ENCODE measurements around the gene GLB1L2. TPM values are rescaled to one million over a fixed set of nuclear protein-coding genes. Genes with fewer than 3 reads are reported as not detected.

The GLB1L2 gene
- total RNA-seq, 4 donors from 2014 or later = 13.4 to 31.6 (median 25.8) TPM

DNA sequence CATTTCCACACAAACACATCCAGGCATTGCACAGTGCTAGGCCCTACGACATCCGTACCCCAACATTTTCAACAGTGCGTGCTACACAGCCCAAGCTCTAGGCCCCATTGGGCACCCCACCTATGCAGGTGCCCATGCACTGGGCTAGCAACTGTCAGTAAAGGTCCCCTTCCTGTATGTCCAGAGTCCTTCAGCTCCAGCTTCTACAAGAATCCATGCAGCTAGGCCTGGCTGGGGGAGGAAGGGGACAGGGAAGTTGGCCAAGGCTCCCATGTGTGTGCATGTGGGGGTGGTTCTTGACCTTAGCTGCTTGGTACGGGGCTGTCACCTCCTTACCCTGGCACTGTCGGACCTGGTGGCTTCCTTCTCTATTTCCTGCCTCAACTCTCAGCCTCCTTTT lies 79.0 kb downstream of the GLB1L2 start:
- DNase-seq = no peak
- Histone ChIP-seq H3K4me1 (peaks cover 13 to 18% of the 10 kb centered on the region in 2 donors), H3K4me3 (replicated peaks in 1 of 3) (no peak overlapping the region), H3K27ac (no peak overlapping the region), H3K36me3 (no peaks in the 10 kb centered on the region), H3K9me3 (no peaks in the 10 kb centered on the region), H3K27me3 (no peaks in the 10 kb centered on the region)
- intact Hi-C loops (cut with DNase I) = no loop called here
- WGBS, 2 donors = 82% methylated on average over 5 of the region's 5 CpGs
- TF ChIP-seq, protein P1, sequence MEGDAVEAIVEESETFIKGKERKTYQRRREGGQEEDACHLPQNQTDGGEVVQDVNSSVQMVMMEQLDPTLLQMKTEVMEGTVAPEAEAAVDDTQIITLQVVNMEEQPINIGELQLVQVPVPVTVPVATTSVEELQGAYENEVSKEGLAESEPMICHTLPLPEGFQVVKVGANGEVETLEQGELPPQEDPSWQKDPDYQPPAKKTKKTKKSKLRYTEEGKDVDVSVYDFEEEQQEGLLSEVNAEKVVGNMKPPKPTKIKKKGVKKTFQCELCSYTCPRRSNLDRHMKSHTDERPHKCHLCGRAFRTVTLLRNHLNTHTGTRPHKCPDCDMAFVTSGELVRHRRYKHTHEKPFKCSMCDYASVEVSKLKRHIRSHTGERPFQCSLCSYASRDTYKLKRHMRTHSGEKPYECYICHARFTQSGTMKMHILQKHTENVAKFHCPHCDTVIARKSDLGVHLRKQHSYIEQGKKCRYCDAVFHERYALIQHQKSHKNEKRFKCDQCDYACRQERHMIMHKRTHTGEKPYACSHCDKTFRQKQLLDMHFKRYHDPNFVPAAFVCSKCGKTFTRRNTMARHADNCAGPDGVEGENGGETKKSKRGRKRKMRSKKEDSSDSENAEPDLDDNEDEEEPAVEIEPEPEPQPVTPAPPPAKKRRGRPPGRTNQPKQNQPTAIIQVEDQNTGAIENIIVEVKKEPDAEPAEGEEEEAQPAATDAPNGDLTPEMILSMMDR (IDR thresholded peaks at IDR 0.05) = no peak
- TF ChIP-seq POLR2A (IDR thresholded peaks at IDR 0.05) = no peak

DNA sequence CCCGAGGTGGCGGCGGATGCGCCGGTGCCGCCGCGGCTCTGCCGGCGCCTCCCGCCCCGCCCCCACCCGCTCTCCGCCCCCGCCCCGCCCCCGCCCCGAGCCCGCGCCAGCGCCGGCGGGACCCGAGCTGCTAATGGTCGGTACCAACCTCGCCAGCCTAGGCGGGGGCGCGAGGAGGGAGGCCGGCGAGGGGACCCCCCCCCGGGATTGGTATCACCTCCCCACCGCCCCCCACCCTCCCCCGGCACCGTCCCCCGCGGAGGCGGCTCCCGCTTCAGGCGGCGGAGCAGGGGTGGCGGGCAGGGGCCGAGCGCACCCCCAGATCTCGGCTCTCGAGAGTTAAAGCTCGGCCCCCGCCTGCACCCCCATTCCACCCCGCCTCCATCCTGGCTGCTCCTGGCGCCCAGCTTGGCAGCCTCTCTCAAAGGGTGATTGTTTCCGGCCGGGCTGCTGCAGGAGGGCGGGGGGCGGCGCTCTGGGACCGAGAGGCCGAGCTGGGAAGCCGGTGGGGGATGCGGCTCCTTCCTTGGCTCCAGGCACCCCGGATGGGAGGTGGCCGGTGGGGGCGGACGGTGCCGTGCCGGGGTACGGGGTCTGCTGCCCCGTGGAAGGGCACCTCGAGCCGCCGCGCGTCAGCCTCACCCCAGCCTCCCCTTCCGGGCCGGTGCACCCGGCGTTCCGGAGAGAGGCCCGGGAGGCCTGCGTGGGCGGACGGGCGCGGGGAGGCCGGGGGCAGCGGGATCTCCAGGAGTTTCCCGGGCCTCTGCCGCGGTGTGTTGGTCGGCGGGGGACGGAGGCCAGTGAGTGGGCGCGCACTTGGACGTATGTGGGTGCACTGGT lies 80.6 kb downstream of the GLB1L2 start, which contains the start of gene B3GAT1:
B3GAT1 (minus strand) TSS at position 40 of the 840 bp plus-strand sequence. CDS start 24,583 bp downstream, outside the sequence.
- peak; percentile 60 to 68 for DNase-seq
- no peaks in the 10 kb centered on the region for H3K27me3 ChIP-seq
- peak within 1 kb of the TSS in 2 of 3 donors; percentile 21 to 47 for H3K4me3 ChIP-seq (replicated peaks in 1 of 3)
- H3K9me3 ChIP-seq = no peaks in the 10 kb centered on the region
- intact Hi-C loops (cut with DNase I) = no loop called here
- TF ChIP-seq, protein P1 (IDR thresholded peaks at IDR 0.05) = no peak
- no peak for TF ChIP-seq POLR2A (IDR thresholded peaks at IDR 0.05)
- WGBS, 2 donors = 0% methylated on average over 2 to 6 of the region's 94 CpGs
- no peaks in the 10 kb centered on the region for H3K36me3 ChIP-seq
- H3K27ac ChIP-seq = no peak within 1 kb of the TSS
- H3K4me1 ChIP-seq = peaks cover 13 to 18% of the 10 kb centered on the region in 2 donors

DNA sequence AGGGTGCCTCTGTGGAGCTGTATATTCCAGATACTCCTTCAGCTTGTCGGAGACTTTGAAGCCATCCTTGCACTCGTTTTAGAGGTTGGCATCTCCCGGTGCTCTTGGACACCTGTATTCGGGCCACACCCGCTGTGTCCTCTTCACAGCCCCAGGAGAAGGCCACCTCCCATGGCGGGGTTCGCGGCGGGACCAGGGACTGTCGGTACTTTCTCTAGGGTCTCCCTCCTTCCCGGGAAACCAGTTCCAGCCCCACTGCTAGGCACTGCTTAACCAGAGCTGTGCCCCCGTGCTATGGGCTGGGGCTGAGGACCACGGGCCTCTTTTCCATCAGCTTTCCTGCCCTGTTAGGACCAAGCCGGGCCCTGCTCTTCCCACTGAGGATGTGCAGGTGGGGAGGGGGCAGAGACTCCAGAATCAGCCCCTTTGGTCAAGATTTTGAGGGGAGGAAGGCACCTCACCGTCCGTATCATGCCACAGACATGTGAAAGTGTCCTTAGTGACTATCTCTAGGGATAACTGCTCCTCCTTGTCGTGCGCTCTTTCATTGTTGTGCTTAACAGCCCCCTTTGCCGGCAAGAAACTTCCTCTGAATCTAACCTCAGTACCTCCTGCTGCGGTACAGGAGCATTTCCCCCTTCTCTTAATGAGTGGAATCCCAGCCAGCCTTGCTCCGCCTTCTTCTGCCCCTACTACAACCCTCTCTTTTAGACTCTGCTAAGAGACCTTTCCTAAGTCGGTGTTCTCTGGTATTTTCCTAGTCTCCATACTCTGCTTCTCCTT lies 81.4 kb downstream of the GLB1L2 start:
- Histone ChIP-seq H3K4me1 (peaks cover 13 to 18% of the 10 kb centered on the region in 2 donors), H3K27me3 (no peaks in the 10 kb centered on the region), H3K36me3 (no peaks in the 10 kb centered on the region), H3K27ac (no peak overlapping the region), H3K9me3 (no peaks in the 10 kb centered on the region), H3K4me3 (replicated peaks in 1 of 3) (peak overlapping the region in 1 of 3 donors; percentile 42)
- no peak for TF ChIP-seq POLR2A (IDR thresholded peaks at IDR 0.05)
- TF ChIP-seq, protein P1 (IDR thresholded peaks at IDR 0.05) = no peak
- WGBS, 2 donors = 16 to 30% methylated on average over 17 to 21 of the region's 22 CpGs
- intact Hi-C loops (cut with DNase I) = no loop called here
- DNase-seq = no peak

DNA sequence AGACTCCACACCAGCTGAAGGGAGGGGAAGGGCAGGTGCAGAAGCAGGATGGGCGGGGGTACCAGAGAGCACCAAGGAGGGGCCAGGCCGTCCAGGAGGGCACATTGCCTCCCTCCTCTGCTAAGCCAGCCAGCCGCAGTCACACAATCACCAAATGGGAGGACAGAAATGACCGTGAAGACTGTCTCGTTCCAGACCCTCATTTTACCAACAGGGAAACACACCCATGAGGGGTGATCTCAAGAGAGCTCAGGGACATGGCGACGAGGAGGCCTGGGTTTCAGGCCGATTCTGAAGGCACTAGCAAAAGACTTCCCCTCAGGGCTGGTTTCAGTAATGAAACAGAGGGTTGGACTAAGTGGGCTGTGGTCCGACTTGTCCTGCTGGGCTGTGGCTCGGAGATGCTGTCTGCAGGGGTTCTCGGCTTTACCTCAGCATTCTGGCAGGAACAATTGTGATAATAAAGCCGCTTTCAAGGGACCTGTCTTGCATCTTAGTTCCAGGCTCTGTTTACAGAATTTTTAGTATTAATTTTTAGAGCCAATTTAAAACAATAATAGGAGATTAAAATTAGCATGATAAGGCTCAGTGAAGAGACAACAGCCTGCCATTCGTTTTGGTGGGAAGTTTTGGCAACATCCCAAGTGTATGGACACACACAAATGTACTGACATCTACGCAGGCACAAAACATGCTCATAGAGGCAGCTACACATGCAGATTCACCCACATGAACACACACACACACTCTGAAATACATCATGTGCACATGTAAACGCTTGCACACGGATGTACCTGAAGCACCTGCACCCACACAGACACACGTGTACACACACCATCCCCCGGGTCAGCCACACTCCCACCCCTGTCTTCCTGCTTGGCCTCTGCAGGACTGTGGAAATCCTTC lies 82.3 kb downstream of the GLB1L2 start:
- 57 to 59% methylated on average over 15 to 18 of the region's 18 CpGs for WGBS, 2 donors
- H3K27ac ChIP-seq = no peak overlapping the region
- TF ChIP-seq POLR2A (IDR thresholded peaks at IDR 0.05) = no peak
- TF ChIP-seq, protein P1 (IDR thresholded peaks at IDR 0.05) = no peak
- H3K36me3 ChIP-seq = no peaks in the 10 kb centered on the region
- intact Hi-C loops (cut with DNase I) = no loop called here
- no peak for DNase-seq
- no peaks in the 10 kb centered on the region for H3K27me3 ChIP-seq
- peaks cover 13 to 18% of the 10 kb centered on the region in 2 donors for H3K4me1 ChIP-seq
- H3K9me3 ChIP-seq = no peaks in the 10 kb centered on the region
- no peak overlapping the region for H3K4me3 ChIP-seq (replicated peaks in 1 of 3)

Data from thyroid gland (tissue), 4 donors.